Effector memory CD8-positive, alpha-beta T cell (primary cell): ENCODE data around the gene FTO.
"Not testable (repeated sequence)": the region's sequence is repeated elsewhere in the genome, so short reads cannot be mapped to it uniquely, and the experiment has no call there.

ENCODE experiments used
- ATAC-seq: fragments of 150-1000 bp; cut with Tn5 transposase; replicated peaks from 2 replicates; pipeline ENCODE4 v1.10.0; 2021; ENCODE audit warnings: mild to moderate bottlenecking, moderate library complexity
- DNase-seq, 3 experiments: peaks; one replicate each; pipeline ENCODE4 v3.0.0; 2021
- H3K27ac Mint-ChIP-seq, 2 donors: one replicate each; pipeline ENCODE4 v1.8.0; 2022; ENCODE audit warnings: mild to moderate bottlenecking in 2 of 2, mixed read lengths in 2 of 2, moderate library complexity in 2 of 2
- H3K27me3 Mint-ChIP-seq, 2 donors: one replicate each; pipeline ENCODE4 v1.8.0; 2022; ENCODE audit warnings: mixed read lengths in 2 of 2
- H3K36me3 Mint-ChIP-seq: one replicate; pipeline ENCODE4 v1.8.0; 2022; ENCODE audit warnings: mild to moderate bottlenecking, moderate library complexity, mixed read lengths; ENCODE audit not compliant: insufficient read depth
- H3K4me1 Mint-ChIP-seq, 2 donors: one replicate each; pipeline ENCODE4 v1.8.0; 2022; ENCODE audit warnings: low read depth in 2 of 2, mixed read lengths in 2 of 2
- H3K4me3 Mint-ChIP-seq, 2 donors: one replicate each; pipeline ENCODE4 v1.8.0; 2022; ENCODE audit warnings: mild to moderate bottlenecking in 2 of 2, mixed read lengths in 2 of 2, moderate library complexity in 2 of 2
- H3K9me3 Mint-ChIP-seq, 2 donors: one replicate each; pipeline ENCODE4 v1.8.0; 2022; ENCODE audit warnings: mixed read lengths in 2 of 2

The FTO gene

GRCh38 chr16:54177052-54177861 lies 473.3 kb downstream of the FTO start:
- Mint-ChIP-seq H3K4me1 (no peaks in the 10 kb centered on the region), H3K27ac (no peak overlapping the region), H3K36me3 (peaks cover 2% of the 10 kb centered on the region), H3K27me3 (peaks cover 29 to 32% of the 10 kb centered on the region in 2 donors), H3K4me3 (no peak overlapping the region), H3K9me3 (no peaks in the 10 kb centered on the region)
- ATAC-seq (no peak), DNase-seq (no peak)

GRCh38 chr16:54177862-54178477 lies 474.0 kb downstream of the FTO start:
- H3K27me3 Mint-ChIP-seq = peaks cover 32 to 36% of the 10 kb centered on the region in 2 donors
- ATAC-seq (no peak), DNase-seq (no peak)
- H3K4me1 Mint-ChIP-seq = no peaks in the 10 kb centered on the region
- H3K4me3 Mint-ChIP-seq = no peak overlapping the region
- H3K36me3 Mint-ChIP-seq = peaks cover 2% of the 10 kb centered on the region
- no peak overlapping the region for H3K27ac Mint-ChIP-seq
- no peaks in the 10 kb centered on the region for H3K9me3 Mint-ChIP-seq

- Mint-ChIP-seq H3K27ac (no peak overlapping the region), H3K36me3 (peaks cover 2% of the 10 kb centered on the region), H3K4me3 (no peak overlapping the region), H3K9me3 (no peaks in the 10 kb centered on the region), H3K27me3 (peaks cover 32 to 37% of the 10 kb centered on the region in 2 donors), H3K4me1 (no peaks in the 10 kb centered on the region)
- DNase-seq (no peak), ATAC-seq (no peak)
Measured at GRCh38 chr16:54178478-54178976, 474.6 kb downstream of the FTO start.

- Mint-ChIP-seq H3K27me3 (peaks cover 33 to 35% of the 10 kb centered on the region in 2 donors), H3K4me3 (no peak overlapping the region), H3K9me3 (no peaks in the 10 kb centered on the region), H3K4me1 (no peaks in the 10 kb centered on the region), H3K36me3 (peaks cover 2% of the 10 kb centered on the region), H3K27ac (no peak overlapping the region)
- no peak for DNase-seq
- no peak for ATAC-seq
Measured at GRCh38 chr16:54180421-54181359, 476.7 kb downstream of the FTO start.

GRCh38 chr16:54181683-54182329 lies 477.9 kb downstream of the FTO start:
- H3K27ac Mint-ChIP-seq, H3K4me1 Mint-ChIP-seq, H3K9me3 Mint-ChIP-seq, H3K4me3 Mint-ChIP-seq, DNase-seq, H3K36me3 Mint-ChIP-seq, ATAC-seq: not testable (repeated sequence)
- H3K27me3 Mint-ChIP-seq = peaks cover 34 to 38% of the 10 kb centered on the region in 2 donors

GRCh38 chr16:54185045-54185444 lies 481.1 kb downstream of the FTO start:
- no peaks in the 10 kb centered on the region for H3K36me3 Mint-ChIP-seq
- H3K27ac Mint-ChIP-seq = no peak overlapping the region

GRCh38 chr16:54191163-54191562 lies 487.2 kb downstream of the FTO start:
- Mint-ChIP-seq H3K9me3 (peaks cover 5 to 12% of the 10 kb centered on the region in 2 donors), H3K27ac (no peak overlapping the region), H3K4me1 (peaks cover 0 to 2% of the 10 kb centered on the region in 2 donors), H3K27me3 (peaks cover 22 to 53% of the 10 kb centered on the region in 2 donors), H3K36me3 (no peaks in the 10 kb centered on the region), H3K4me3 (no peak overlapping the region)
- ATAC-seq (no peak), DNase-seq (no peak)

More at GRCh38 chr16:54185045-54185444, 481.1 kb downstream of the FTO start:
- Mint-ChIP-seq H3K4me3 (no peak overlapping the region), H3K4me1 (no peaks in the 10 kb centered on the region), H3K27me3 (peaks cover 29 to 37% of the 10 kb centered on the region in 2 donors), H3K9me3 (no peaks in the 10 kb centered on the region)
- DNase-seq (no peak), ATAC-seq (no peak)

GRCh38 chr16:54191592-54191991 lies 487.6 kb downstream of the FTO start:
- Mint-ChIP-seq H3K27ac (no peak overlapping the region), H3K9me3 (peaks cover 5 to 12% of the 10 kb centered on the region in 2 donors), H3K27me3 (peaks cover 19 to 52% of the 10 kb centered on the region in 2 donors), H3K36me3 (no peaks in the 10 kb centered on the region), H3K4me1 (peaks cover 0 to 2% of the 10 kb centered on the region in 2 donors), H3K4me3 (no peak overlapping the region)
- ATAC-seq = no peak
- DNase-seq = no peak

GRCh38 chr16:54193013-54193664 lies 489.2 kb downstream of the FTO start:
- H3K4me3 Mint-ChIP-seq = no peak overlapping the region
- H3K4me1 Mint-ChIP-seq = peaks cover 0 to 2% of the 10 kb centered on the region in 2 donors
- no peak for ATAC-seq
- H3K27me3 Mint-ChIP-seq = peaks cover 11 to 38% of the 10 kb centered on the region in 2 donors
- peaks cover 5 to 12% of the 10 kb centered on the region in 2 donors for H3K9me3 Mint-ChIP-seq
- H3K36me3 Mint-ChIP-seq = no peaks in the 10 kb centered on the region
- DNase-seq = no peak
- no peak overlapping the region for H3K27ac Mint-ChIP-seq

GRCh38 chr16:54193665-54194333 lies 489.8 kb downstream of the FTO start:
- no peak overlapping the region for H3K4me3 Mint-ChIP-seq
- peaks cover 0 to 2% of the 10 kb centered on the region in 2 donors for H3K4me1 Mint-ChIP-seq
- H3K27me3 Mint-ChIP-seq = peaks cover 11 to 32% of the 10 kb centered on the region in 2 donors
- DNase-seq = peak in 1 of 3 experiments; percentile 13
- H3K36me3 Mint-ChIP-seq = no peaks in the 10 kb centered on the region
- H3K27ac Mint-ChIP-seq = no peak overlapping the region
- peak; percentile 46 for ATAC-seq
- peaks cover 5 to 12% of the 10 kb centered on the region in 2 donors for H3K9me3 Mint-ChIP-seq

- Mint-ChIP-seq H3K4me3 (no peak overlapping the region), H3K4me1 (peaks cover 0 to 2% of the 10 kb centered on the region in 2 donors), H3K9me3 (peaks cover 5 to 12% of the 10 kb centered on the region in 2 donors), H3K36me3 (no peaks in the 10 kb centered on the region), H3K27ac (no peak overlapping the region), H3K27me3 (peaks cover 16 to 32% of the 10 kb centered on the region in 2 donors)
- ATAC-seq (no peak), DNase-seq (no peak)
Measured at GRCh38 chr16:54194334-54194743, 490.4 kb downstream of the FTO start.

- Mint-ChIP-seq H3K27ac (no peak overlapping the region), H3K4me1 (peaks cover 0 to 2% of the 10 kb centered on the region in 2 donors), H3K9me3 (peaks cover 0 to 3% of the 10 kb centered on the region in 2 donors), H3K4me3 (no peak overlapping the region), H3K27me3 (peaks cover 17 to 20% of the 10 kb centered on the region in 2 donors), H3K36me3 (no peaks in the 10 kb centered on the region)
- DNase-seq (no peak), ATAC-seq (no peak)
Measured at GRCh38 chr16:54197758-54198157, 493.8 kb downstream of the FTO start.
